Measurements from ENCODE around the gene MRRF.

The MRRF gene

GRCh38 chr9:122264360-122265148 is at the start of gene MRRF, which contains the start of gene RBM18:
Gene MRRF (plus strand): TSS chr9:122264882. CDS start chr9:122270892, 6,010 bp downstream.
Gene RBM18 (minus strand): TSS chr9:122264840. CDS start chr9:122261492, 3,348 bp downstream.
- DNase-seq (ENCODE audit: low read depth, low spot score): peak; percentile 80

GRCh38 chr9:122215663-122216062 is 49.0 kb upstream of the MRRF start:
- no peak for DNase-seq (ENCODE audit: low read depth, low spot score)

- DNase-seq (ENCODE audit: low read depth, low spot score): no peak
These were observed 48.4 kb upstream of the MRRF start for GRCh38 chr9:122216138-122216797.

GRCh38 chr9:122216798-122217418 is 47.8 kb upstream of the MRRF start:
- no peak for DNase-seq (ENCODE audit: low read depth, low spot score)

GRCh38 chr9:122217640-122218039 is 47.0 kb upstream of the MRRF start:
- no peak for DNase-seq (ENCODE audit: low read depth, low spot score)

- no peak for DNase-seq (ENCODE audit: low read depth, low spot score)
These were observed 46.4 kb upstream of the MRRF start for GRCh38 chr9:122218071-122218934.

- no peak for DNase-seq (ENCODE audit: low read depth, low spot score)
These were observed 45.5 kb upstream of the MRRF start for GRCh38 chr9:122218935-122219855.

- DNase-seq (ENCODE audit: low read depth, low spot score): no peak
These were observed 44.6 kb upstream of the MRRF start for GRCh38 chr9:122219856-122220672.

GRCh38 chr9:122220673-122221182 is 44.0 kb upstream of the MRRF start:
- no peak for DNase-seq (ENCODE audit: low read depth, low spot score)

- DNase-seq (ENCODE audit: low read depth, low spot score): no peak
These were observed 43.4 kb upstream of the MRRF start for GRCh38 chr9:122221183-122221811.

GRCh38 chr9:122222791-122223190 is 41.9 kb upstream of the MRRF start:
- no peak for DNase-seq (ENCODE audit: low read depth, low spot score)

- no peak for DNase-seq (ENCODE audit: low read depth, low spot score)
These were observed 41.2 kb upstream of the MRRF start for GRCh38 chr9:122223435-122223834.

GRCh38 chr9:122225312-122226141 is 39.2 kb upstream of the MRRF start:
- DNase-seq (ENCODE audit: low read depth, low spot score): no peak

GRCh38 chr9:122226142-122226757 is 38.4 kb upstream of the MRRF start:
- DNase-seq (ENCODE audit: low read depth, low spot score): no peak

GRCh38 chr9:122226758-122227574 is 37.7 kb upstream of the MRRF start:
- DNase-seq (ENCODE audit: low read depth, low spot score): no peak

- DNase-seq (ENCODE audit: low read depth, low spot score): no peak
These were observed 37.1 kb upstream of the MRRF start for GRCh38 chr9:122227575-122227900.

GRCh38 chr9:122228191-122228567 is 36.5 kb upstream of the MRRF start:
- no peak for DNase-seq (ENCODE audit: low read depth, low spot score)

All from smooth muscle cell of the brain vasculature (primary cell).